Fibroblast of mammary gland (primary cell): Measurements from ENCODE around the gene TRAPPC10.

Experiments used
- DNase-seq: peaks from one replicate; pipeline ENCODE4 v3.0.0-alpha.2; 2010; ENCODE audit warnings: low read depth
- H3K4me3 ChIP-seq: 2 replicates; pipeline ENCODE4 v1.5.1; 2011; ENCODE audit warnings: low read depth, mild to moderate bottlenecking, low read length, moderate library complexity; ENCODE audit not compliant: control insufficient read depth
- CTCF ChIP-seq: conservative IDR thresholded peaks from 2 replicates; pipeline ENCODE4 v1.5.1; 2011; ENCODE audit warnings: low read depth, low read length, inconsistent platforms; ENCODE audit not compliant: control insufficient read depth, insufficient read depth

TRAPPC10 gene

GRCh38 chr21:43969115-43969444, 43.0 kb upstream of the TRAPPC10 start:
- DNase-seq: no peak
- no peak for TF ChIP-seq CTCF
- H3K4me3 ChIP-seq: no peak overlapping the region

- DNase-seq: no peak
- no peak overlapping the region for H3K4me3 ChIP-seq
- no peak for TF ChIP-seq CTCF
Observed at GRCh38 chr21:43970551-43970950, 41.6 kb upstream of the TRAPPC10 start.

GRCh38 chr21:43971201-43971991, 40.7 kb upstream of the TRAPPC10 start:
- no peak for TF ChIP-seq CTCF
- no peak for DNase-seq
- no peak overlapping the region for H3K4me3 ChIP-seq

- no peak overlapping the region for H3K4me3 ChIP-seq
- DNase-seq: no peak
- no peak for TF ChIP-seq CTCF
Observed at GRCh38 chr21:43971992-43972255, 40.2 kb upstream of the TRAPPC10 start.

- no peak for DNase-seq
- TF ChIP-seq CTCF: no peak
- H3K4me3 ChIP-seq: no peak overlapping the region
Observed at GRCh38 chr21:43972850-43973633, 39.1 kb upstream of the TRAPPC10 start.

GRCh38 chr21:43973634-43973955, 38.5 kb upstream of the TRAPPC10 start:
- TF ChIP-seq CTCF: no peak
- H3K4me3 ChIP-seq: no peak overlapping the region
- DNase-seq: no peak

GRCh38 chr21:43974791-43975468, 37.2 kb upstream of the TRAPPC10 start:
- no peak for TF ChIP-seq CTCF
- no peak overlapping the region for H3K4me3 ChIP-seq
- DNase-seq: no peak
